Neuronal stem cell (in vitro differentiated cells): ENCODE data around the gene OMP.
A peak's percentile ranks its signal among the peaks of the same experiment; 100 is the strongest.

Source experiments
- DNase-seq: peaks from one replicate; pipeline ENCODE4 v3.0.0-alpha.2; 2013; ENCODE audit warnings: low spot score
- H2AFZ ChIP-seq: one replicate; pipeline ENCODE4 v1.6.1; 2013; ENCODE audit warnings: mild to moderate bottlenecking, low read length, inconsistent platforms
- H2AK5ac ChIP-seq: 2 replicates; pipeline ENCODE4 v1.6.1; 2013; ENCODE audit warnings: low read depth, mild to moderate bottlenecking, inconsistent platforms, low read length, moderate library complexity, mixed read lengths
- H2BK120ac ChIP-seq: 2 replicates; pipeline ENCODE4 v1.6.1; 2013; ENCODE audit warnings: low read depth, mild to moderate bottlenecking, inconsistent platforms, low read length, moderate library complexity, mixed read lengths
- H2BK12ac ChIP-seq: one replicate; pipeline ENCODE4 v1.6.1; 2013; ENCODE audit warnings: low read length, inconsistent platforms
- H2BK15ac ChIP-seq: 2 replicates; pipeline ENCODE4 v1.6.1; 2013; ENCODE audit warnings: mild to moderate bottlenecking, low read length, inconsistent platforms, mixed read lengths
- H2BK5ac ChIP-seq: one replicate; pipeline ENCODE4 v1.6.1; 2013; ENCODE audit warnings: inconsistent platforms, mild to moderate bottlenecking, low read length, moderate library complexity
- H3K14ac ChIP-seq: one replicate; pipeline ENCODE4 v1.6.1; 2013; ENCODE audit warnings: low read length, inconsistent platforms
- H3K18ac ChIP-seq: 2 replicates; pipeline ENCODE4 v1.6.1; 2013; ENCODE audit warnings: low read length, inconsistent platforms
- H3K23ac ChIP-seq: 2 replicates; pipeline ENCODE4 v1.6.1; 2013; ENCODE audit warnings: low read depth, mild to moderate bottlenecking, mixed read lengths, low read length, inconsistent platforms; ENCODE audit not compliant: poor library complexity
- H3K27ac ChIP-seq: replicated peaks from 3 replicates; pipeline ENCODE4 v1.5.1; 2013; ENCODE audit warnings: low read length, inconsistent platforms
- H3K27me3 ChIP-seq, 3 experiments: 2 replicates each; pipeline ENCODE4 v1.6.1; 2013; ENCODE audit warnings: low read length in 3 of 3, mild to moderate bottlenecking in 2 of 3, inconsistent platforms in 1 of 3, low read depth in 1 of 3, mixed read lengths in 1 of 3, moderate library complexity in 1 of 3; ENCODE audit not compliant: control insufficient read depth in 3 of 3, insufficient read depth in 3 of 3
- H3K36me3 ChIP-seq, 2 donors: replicated peaks in 1 of 2; 2 replicates each; pipeline ENCODE4 v1.6.1; 2013; ENCODE audit warnings: low read length in 2 of 2; ENCODE audit not compliant: control insufficient read depth in 2 of 2, insufficient read depth in 2 of 2
- H3K4ac ChIP-seq: 2 replicates; pipeline ENCODE4 v1.6.1; 2013; ENCODE audit warnings: inconsistent platforms, mild to moderate bottlenecking, low read length, moderate library complexity
- H3K4me1 ChIP-seq, 2 donors: 1 replicate in 1 of 2; 2 replicates in 1 of 2; pipeline ENCODE4 v1.6.1; 2013; ENCODE audit warnings: low read length in 2 of 2, low read depth in 1 of 2; ENCODE audit not compliant: control insufficient read depth in 2 of 2, insufficient read depth in 1 of 2
- H3K4me2 ChIP-seq: one replicate; pipeline ENCODE4 v1.6.1; 2013; ENCODE audit warnings: mild to moderate bottlenecking, low read length, inconsistent platforms; ENCODE audit not compliant: insufficient read depth, poor library complexity, severe bottlenecking
- H3K4me3 ChIP-seq, 2 donors: 2 replicates each; pipeline ENCODE4 v1.5.1; 2013; ENCODE audit warnings: low read length in 2 of 2, mild to moderate bottlenecking in 2 of 2, inconsistent platforms in 1 of 2, moderate library complexity in 1 of 2
- H3K79me1 ChIP-seq: one replicate; pipeline ENCODE4 v1.6.1; 2013; ENCODE audit warnings: low read depth, mild to moderate bottlenecking, inconsistent platforms, low read length, moderate library complexity
- H3K9ac ChIP-seq: one replicate; pipeline ENCODE4 v1.6.1; 2013; ENCODE audit warnings: mild to moderate bottlenecking, low read depth, low read length, inconsistent platforms; ENCODE audit not compliant: poor library complexity
- H3K9me3 ChIP-seq, 2 donors: replicated peaks in 1 of 2; 2 replicates each; pipeline versions ENCODE3 to v1.6.1; 2013; ENCODE audit warnings: low read length in 2 of 2, mild to moderate bottlenecking in 2 of 2, inconsistent platforms in 1 of 2, low read depth in 1 of 2, mixed read lengths in 1 of 2, moderate library complexity in 1 of 2; ENCODE audit not compliant: control insufficient read depth in 2 of 2, insufficient read depth in 1 of 2
- H4K8ac ChIP-seq: one replicate; pipeline ENCODE4 v1.6.1; 2013; ENCODE audit warnings: low read depth, mild to moderate bottlenecking, inconsistent platforms, low read length, moderate library complexity
- H4K91ac ChIP-seq: one replicate; pipeline ENCODE4 v1.6.1; 2013; ENCODE audit warnings: low read length, low read depth, mild to moderate bottlenecking, inconsistent platforms; ENCODE audit not compliant: poor library complexity
- WGBS, 2 donors: extraction: QIAGEN DNeasy Blood & Tissue Kit; methylation state at CpG; one replicate each; pipeline ENCODE4 v1.1.7; 2013; ENCODE audit warnings: missing lambda C conversion rate in 2 of 2, mixed read lengths in 1 of 2; ENCODE audit not compliant: insufficient read length in 2 of 2, insufficient replicate concordance in 1 of 2; ENCODE audit errors: extremely low coverage in 2 of 2; 5-methylcytosine and 5-hydroxymethylcytosine counted together

Gene OMP

DNA sequence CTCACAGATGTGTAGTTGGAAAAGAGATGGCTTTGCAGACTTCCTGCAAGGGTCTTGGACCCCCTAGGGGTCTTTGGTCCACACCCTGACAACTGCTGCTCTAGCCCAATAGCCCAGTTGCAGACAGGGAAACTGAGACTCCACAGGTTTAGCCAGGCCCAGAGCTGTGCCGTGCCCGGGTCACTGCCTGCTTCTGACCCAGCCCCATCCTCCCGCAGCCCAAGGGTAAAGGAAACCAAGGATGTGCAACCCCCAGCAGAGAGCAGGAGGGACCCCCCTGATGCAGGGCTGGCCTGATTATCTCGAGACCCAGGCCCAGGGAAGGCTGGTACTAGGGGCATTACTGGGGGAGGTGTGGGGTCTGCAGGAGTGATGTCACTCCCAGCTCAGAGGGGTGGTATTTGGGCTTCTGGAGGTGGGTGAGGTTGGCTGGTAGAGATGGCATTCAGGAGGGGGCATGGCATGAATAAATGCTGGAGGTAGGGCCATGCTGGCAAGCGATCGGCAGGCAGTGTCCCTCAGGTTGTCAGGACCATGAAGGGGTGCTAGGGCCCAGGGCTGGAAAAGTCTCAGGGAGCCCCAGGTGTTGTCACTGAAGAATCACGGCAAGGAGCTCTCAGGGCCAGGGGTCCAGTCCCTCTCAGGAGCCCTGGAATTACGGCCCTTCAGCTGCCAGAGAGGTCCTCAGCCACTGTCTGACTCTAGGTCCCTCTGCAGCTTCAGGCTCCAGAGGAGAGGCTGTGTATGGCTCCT is 46.5 kb downstream of the OMP start:
- no peak overlapping the region for H3K4me3 ChIP-seq
- H4K91ac ChIP-seq: no peak overlapping the region
- peak overlapping the region; percentile 79 for H3K18ac ChIP-seq
- H2BK120ac ChIP-seq: peak overlapping the region; percentile 38
- H3K4ac ChIP-seq: no peak overlapping the region
- peak overlapping the region; percentile 48 for H2AK5ac ChIP-seq
- H3K23ac ChIP-seq: no peak overlapping the region
- peak overlapping the region; percentile 91 for H2BK15ac ChIP-seq
- H3K27me3 ChIP-seq: peaks cover 0 to 42% (median 0%) of the 10 kb centered on the region in 3 experiments
- H2BK12ac ChIP-seq: peak overlapping the region; percentile 92
- H2AFZ ChIP-seq: no peak overlapping the region
- no peaks in the 10 kb centered on the region for H3K9me3 ChIP-seq
- no peak overlapping the region for H4K8ac ChIP-seq
- peaks cover 4 to 8% of the 10 kb centered on the region in 2 donors for H3K4me1 ChIP-seq
- peaks cover 0 to 1% of the 10 kb centered on the region in 2 donors for H3K36me3 ChIP-seq
- H3K27ac ChIP-seq: no peak overlapping the region
- H3K14ac ChIP-seq: no peak overlapping the region
- H3K9ac ChIP-seq: peak overlapping the region; percentile 30
- DNase-seq: no peak
- no peaks in the 10 kb centered on the region for H3K79me1 ChIP-seq
- no peak overlapping the region for H3K4me2 ChIP-seq
- H2BK5ac ChIP-seq: peak overlapping the region; percentile 93
- no CpG with 5 or more reads among the region's 8 CpGs for WGBS, 2 donors

DNA sequence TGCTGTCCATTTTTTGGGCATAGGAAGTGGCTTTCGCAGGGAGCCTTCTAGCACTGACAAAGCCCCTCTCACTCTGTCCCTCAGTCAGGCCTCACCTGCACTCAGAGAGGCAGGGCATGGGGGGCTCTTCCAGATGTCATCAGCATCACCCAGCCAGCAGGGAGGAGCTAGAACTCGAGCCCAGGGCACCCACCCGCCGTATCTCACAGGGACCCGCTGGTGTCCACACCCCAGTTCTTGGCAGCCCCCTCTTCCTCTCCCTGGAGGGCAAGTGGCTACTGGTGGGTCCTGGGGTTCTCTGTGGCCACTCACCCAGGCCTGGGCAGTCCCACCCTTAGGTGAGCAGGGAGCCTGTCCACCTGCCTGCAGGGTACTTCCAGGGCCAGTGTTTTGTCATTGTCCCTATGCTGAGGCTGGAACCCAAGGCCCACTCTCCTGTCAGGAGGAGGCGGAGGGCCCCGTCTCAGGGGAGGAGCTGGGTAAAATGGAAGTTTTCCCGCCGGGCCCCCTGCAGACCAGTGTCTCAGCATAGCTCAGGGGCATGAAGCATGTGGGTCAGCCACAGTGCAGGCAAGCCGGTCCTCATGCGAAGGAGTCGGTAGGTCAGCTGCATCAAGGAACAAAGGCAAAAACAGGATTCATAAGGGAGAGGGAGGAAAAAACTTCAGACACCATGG is 47.2 kb downstream of the OMP start:
- H2BK120ac ChIP-seq: peak overlapping the region; percentile 38
- peaks cover 0 to 1% of the 10 kb centered on the region in 2 donors for H3K36me3 ChIP-seq
- WGBS, 2 donors: no CpG with 5 or more reads among the region's 12 CpGs

GRCh38 chr11:77150836-77151235 is 48.2 kb downstream of the OMP start:
- Histone ChIP-seq H2BK12ac (no peak overlapping the region), H4K91ac (peak overlapping the region; percentile 2), H4K8ac (no peak overlapping the region), H3K27ac (no peak overlapping the region), H3K4ac (no peak overlapping the region), H3K4me1 (peaks cover 4 to 9% of the 10 kb centered on the region in 2 donors), H3K27me3 (peaks cover 0 to 35% (median 0%) of the 10 kb centered on the region in 3 experiments), H2AFZ (no peak overlapping the region), H3K4me2 (no peak overlapping the region), H3K36me3 (peaks cover 0 to 1% of the 10 kb centered on the region in 2 donors), H3K18ac (peak overlapping the region; percentile 89), H3K79me1 (no peaks in the 10 kb centered on the region), H2AK5ac (peak overlapping the region; percentile 72), H2BK15ac (peak overlapping the region; percentile 6), H3K23ac (no peak overlapping the region), H3K4me3 (no peak overlapping the region), H2BK5ac (no peak overlapping the region), H3K9me3 (no peaks in the 10 kb centered on the region), H3K14ac (no peak overlapping the region), H3K9ac (peak overlapping the region; percentile 33), H2BK120ac (peak overlapping the region; percentile 62)
- WGBS, 2 donors: no CpG with 5 or more reads among the region's 10 CpGs
- DNase-seq: no peak

More for the DNA sequence above, 47.2 kb downstream of the OMP start:
- Histone ChIP-seq H3K14ac (no peak overlapping the region), H3K79me1 (no peaks in the 10 kb centered on the region), H3K4me1 (peaks cover 4 to 9% of the 10 kb centered on the region in 2 donors), H4K8ac (no peak overlapping the region), H3K4ac (no peak overlapping the region), H2BK5ac (peak overlapping the region; percentile 93), H3K9me3 (no peaks in the 10 kb centered on the region), H3K27me3 (peaks cover 0 to 36% (median 0%) of the 10 kb centered on the region in 3 experiments), H3K4me3 (no peak overlapping the region), H3K18ac (peak overlapping the region; percentile 79), H3K4me2 (no peak overlapping the region), H4K91ac (no peak overlapping the region), H3K9ac (no peak overlapping the region), H3K27ac (no peak overlapping the region), H2BK15ac (peak overlapping the region; percentile 91), H2BK12ac (no peak overlapping the region), H3K23ac (no peak overlapping the region), H2AFZ (peak overlapping the region; percentile 26), H2AK5ac (peak overlapping the region; percentile 66)
- DNase-seq: no peak
